ENCODE data around the gene TTLL5.

Gene TTLL5

GRCh38 chr14:75835156-75835725 lies 174.2 kb downstream of the TTLL5 start:
- DNase-seq = no peak

GRCh38 chr14:75835737-75836136 lies 174.7 kb downstream of the TTLL5 start:
- no peak for DNase-seq

- DNase-seq = no peak
Observed at GRCh38 chr14:75837151-75837787, 176.2 kb downstream of the TTLL5 start.

GRCh38 chr14:75840911-75841310 lies 179.9 kb downstream of the TTLL5 start:
- no peak for DNase-seq

GRCh38 chr14:75842551-75842950 lies 181.5 kb downstream of the TTLL5 start:
- no peak for DNase-seq

GRCh38 chr14:75844486-75844885 lies 183.4 kb downstream of the TTLL5 start:
- no peak for DNase-seq

- DNase-seq = peak; percentile 75
Observed at GRCh38 chr14:75845136-75845804, 184.2 kb downstream of the TTLL5 start.

- DNase-seq = peak; percentile 87
Observed at GRCh38 chr14:75846694-75847093, 185.6 kb downstream of the TTLL5 start.

GRCh38 chr14:75847584-75847983 lies 186.5 kb downstream of the TTLL5 start:
- no peak for DNase-seq

GRCh38 chr14:75848167-75848913 lies 187.3 kb downstream of the TTLL5 start:
- DNase-seq = no peak

- DNase-seq = no peak
Observed at GRCh38 chr14:75849300-75849895, 188.4 kb downstream of the TTLL5 start.

GRCh38 chr14:75851574-75851866 lies 190.5 kb downstream of the TTLL5 start:
- DNase-seq = no peak

GRCh38 chr14:75854111-75854799 lies 193.2 kb downstream of the TTLL5 start:
- DNase-seq = no peak

- no peak for DNase-seq
Observed at GRCh38 chr14:75857199-75857598, 196.2 kb downstream of the TTLL5 start.

- no peak for DNase-seq
Observed at GRCh38 chr14:75858362-75858761, 197.3 kb downstream of the TTLL5 start.

- DNase-seq = no peak
Observed at GRCh38 chr14:75859746-75860145, 198.7 kb downstream of the TTLL5 start.

GRCh38 chr14:75860561-75861160 lies 199.6 kb downstream of the TTLL5 start:
- no peak for DNase-seq

GRCh38 chr14:75861161-75861621 lies 200.1 kb downstream of the TTLL5 start:
- peak; percentile 60 for DNase-seq

GRCh38 chr14:75863221-75863620 lies 202.2 kb downstream of the TTLL5 start:
- DNase-seq = no peak

- peak; percentile 86 for DNase-seq
Observed at GRCh38 chr14:75864352-75864751, 203.3 kb downstream of the TTLL5 start.

- DNase-seq = no peak
Observed at GRCh38 chr14:75865531-75865930, 204.5 kb downstream of the TTLL5 start.

GRCh38 chr14:75866970-75867369 lies 205.9 kb downstream of the TTLL5 start:
- DNase-seq = no peak
